HG03442 (cell line): Measurements from ENCODE around the gene PTPRC.

Source experiments
- ATAC-seq: cut with Tn5 transposase; IDR thresholded peaks from one replicate; pipeline ENCODE4 v1.9.1; 2021; ENCODE audit warnings: mild to moderate bottlenecking, moderate library complexity; ENCODE audit not compliant: unreplicated experiment

PTPRC gene

DNA sequence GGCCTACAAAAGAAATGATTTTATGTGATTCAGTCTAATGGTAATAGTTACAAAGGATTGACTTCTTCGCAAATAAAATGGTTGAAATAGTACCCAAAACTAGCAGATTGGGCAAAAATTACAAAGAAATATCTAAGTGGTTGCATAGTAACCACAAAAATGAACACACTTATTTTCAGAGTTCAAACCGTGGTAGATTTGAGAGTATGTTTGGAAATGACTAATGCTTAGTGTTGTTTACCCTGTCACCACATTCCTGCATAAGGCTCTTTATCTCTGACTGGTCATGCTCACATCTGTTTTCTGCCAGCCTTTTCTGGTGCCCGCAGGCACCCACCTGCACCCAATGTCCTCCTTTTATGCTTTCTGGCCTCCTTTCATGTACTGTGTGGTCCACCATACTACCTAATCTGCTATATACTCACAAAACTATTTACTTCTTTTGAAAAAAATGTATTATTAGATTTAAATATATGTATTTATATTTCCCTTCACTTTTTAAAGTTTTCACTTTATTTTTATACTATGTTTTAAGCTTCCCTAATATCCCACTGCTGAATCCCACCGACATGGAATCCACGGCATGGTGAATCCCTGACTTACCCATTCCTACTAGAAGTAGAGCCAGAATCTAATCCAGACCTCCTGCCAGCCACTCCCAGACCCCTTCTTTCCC is 30.3 kb downstream of the PTPRC start:
- peak; percentile 88 for ATAC-seq

- ATAC-seq, result no peak
Observed at GRCh38 chr1:198669771-198670170, 30.9 kb downstream of the PTPRC start.

GRCh38 chr1:198671136-198671535 is 32.3 kb downstream of the PTPRC start:
- ATAC-seq, result no peak

DNA sequence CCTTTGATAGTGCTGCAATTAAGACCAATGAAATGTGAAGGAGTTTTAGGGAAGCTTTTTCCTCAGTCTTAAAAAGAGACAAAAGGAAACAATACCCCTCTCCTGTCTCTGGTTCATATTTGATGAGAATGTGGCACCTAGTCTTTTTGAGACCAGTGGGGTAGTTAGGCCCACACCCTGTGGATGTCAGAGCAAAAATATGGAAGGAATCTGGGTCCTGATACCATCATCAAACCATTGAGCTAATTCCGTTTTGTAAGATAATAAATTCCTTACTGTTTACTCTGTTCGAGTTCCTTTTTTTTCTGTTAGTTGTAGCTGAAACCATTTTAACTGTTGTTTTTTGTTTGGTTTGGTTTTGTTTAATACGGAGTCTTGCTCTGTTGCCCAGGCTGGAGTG is 33.3 kb downstream of the PTPRC start:
- no peak for ATAC-seq

DNA sequence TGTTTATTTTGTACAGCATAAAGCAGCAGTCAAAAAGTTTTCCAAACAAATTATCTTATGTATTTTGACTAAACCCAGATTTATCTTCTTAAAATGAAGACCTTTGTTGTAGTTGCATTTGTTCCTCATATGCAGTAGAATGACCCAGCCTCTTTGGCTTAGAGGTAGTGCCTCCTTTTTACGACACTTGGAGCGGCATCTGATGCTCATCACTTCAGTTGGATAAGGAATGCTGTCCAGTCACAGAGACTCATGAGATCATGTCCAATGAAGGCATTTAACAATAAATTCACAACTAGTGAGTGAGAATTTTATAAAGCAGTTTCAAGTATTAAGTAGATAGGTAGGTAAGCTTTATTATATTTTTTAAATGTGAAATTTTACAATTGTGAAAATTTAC is 35.2 kb downstream of the PTPRC start:
- no peak for ATAC-seq

GRCh38 chr1:198676253-198676652 is 37.4 kb downstream of the PTPRC start:
- no peak for ATAC-seq

GRCh38 chr1:198677027-198677426 is 38.2 kb downstream of the PTPRC start:
- no peak for ATAC-seq

DNA sequence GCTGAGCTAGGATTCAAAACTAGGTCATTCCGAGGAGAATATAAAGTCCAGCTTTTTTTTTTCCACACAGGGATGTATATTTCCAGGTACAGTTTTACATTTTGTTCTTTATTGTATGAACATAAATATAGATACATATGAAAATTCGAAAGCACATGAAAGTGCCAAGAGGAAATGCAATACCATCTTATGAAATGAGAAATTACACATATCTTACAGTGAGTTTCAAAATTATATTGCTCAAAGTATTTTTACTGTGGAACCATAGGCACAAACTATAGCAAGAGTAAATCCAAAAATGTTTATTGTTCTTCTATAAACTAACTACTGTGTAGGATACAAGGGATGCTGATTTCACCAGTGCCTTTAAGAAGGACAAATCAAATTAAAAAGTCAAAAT is 39.0 kb downstream of the PTPRC start:
- no peak for ATAC-seq

- no peak for ATAC-seq
Observed at GRCh38 chr1:198678301-198678836, 39.5 kb downstream of the PTPRC start.

DNA sequence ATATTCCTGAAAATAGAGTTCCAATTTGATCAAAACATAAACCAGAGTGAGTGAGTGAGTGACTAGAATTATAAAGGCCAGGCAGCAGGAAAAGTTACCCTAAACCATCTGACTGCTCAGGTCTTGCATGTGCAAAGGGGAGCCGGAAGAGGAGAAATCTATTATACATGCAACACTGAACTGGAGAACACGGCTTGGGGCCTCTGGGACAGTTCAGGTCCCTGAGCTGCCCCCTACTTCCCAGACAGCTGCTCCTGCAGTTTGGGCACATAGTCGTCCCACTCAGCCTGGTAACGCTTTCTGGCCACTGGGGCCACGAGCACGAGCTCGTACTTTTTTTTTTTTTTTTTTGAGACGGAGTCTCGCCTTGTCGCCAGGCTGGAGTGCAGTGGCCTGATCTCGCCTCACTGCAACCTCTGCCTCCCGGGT is 40.1 kb downstream of the PTPRC start:
- ATAC-seq, result peak; percentile 26

- ATAC-seq, result no peak
Observed at GRCh38 chr1:198679535-198680173, 40.8 kb downstream of the PTPRC start.

GRCh38 chr1:198680174-198680875 is 41.5 kb downstream of the PTPRC start:
- no peak for ATAC-seq

- ATAC-seq, result no peak
Observed at GRCh38 chr1:198681252-198681651, 42.4 kb downstream of the PTPRC start.

- peak; percentile 94 for ATAC-seq
Observed at GRCh38 chr1:198681831-198682759, 43.3 kb downstream of the PTPRC start.

DNA sequence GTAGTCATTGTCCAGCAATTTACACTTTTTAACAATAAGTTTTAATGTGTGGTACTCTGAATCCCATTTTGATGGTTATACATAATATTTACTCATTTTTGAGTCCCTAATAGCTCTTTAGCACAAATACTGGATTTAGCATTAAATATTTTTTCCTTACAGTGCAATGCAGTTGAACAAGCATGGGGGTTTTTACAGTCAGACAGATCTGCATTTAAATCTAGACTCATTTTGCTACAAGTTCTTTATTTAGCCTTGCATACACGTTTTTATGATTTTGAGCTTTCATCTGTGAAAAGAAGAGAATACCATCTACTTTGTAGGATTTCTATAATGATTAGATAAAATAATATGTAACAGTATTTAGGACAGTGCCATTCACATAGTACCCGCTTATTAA is 44.0 kb downstream of the PTPRC start:
- no peak for ATAC-seq

- ATAC-seq, result no peak
Observed at GRCh38 chr1:198683449-198683848, 44.6 kb downstream of the PTPRC start.

DNA sequence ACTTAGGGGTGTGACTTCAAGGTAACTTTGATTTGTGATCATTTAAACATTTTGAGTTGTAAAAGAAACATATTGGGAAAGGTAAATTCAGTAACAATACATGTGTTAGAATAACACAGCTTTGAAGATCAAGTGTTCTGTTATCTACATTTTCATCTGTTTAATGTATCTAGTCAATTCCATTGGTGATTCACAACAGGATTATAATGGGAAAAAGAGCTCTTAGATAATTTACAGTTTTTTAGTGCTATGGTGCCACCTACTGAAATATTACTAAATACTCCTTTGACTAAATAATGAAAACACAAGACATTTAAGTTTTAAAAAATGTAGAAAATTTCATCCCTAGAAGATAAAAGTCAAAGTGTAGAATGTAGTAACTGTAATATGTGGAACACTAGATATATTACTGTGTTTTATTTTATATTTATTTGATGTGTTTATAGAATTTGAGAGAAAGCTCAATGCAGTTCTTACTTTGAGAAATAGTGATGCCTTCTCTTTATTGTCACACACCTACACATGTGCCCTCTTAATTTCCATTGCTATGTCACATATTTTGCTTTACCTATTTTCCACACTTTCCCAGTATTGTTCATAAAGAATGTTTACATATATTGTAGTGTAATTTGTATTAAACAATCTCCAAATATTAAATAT is 47.4 kb downstream of the PTPRC start:
- ATAC-seq, result no peak

- ATAC-seq, result no peak
Observed at GRCh38 chr1:198687429-198687828, 48.6 kb downstream of the PTPRC start.

DNA sequence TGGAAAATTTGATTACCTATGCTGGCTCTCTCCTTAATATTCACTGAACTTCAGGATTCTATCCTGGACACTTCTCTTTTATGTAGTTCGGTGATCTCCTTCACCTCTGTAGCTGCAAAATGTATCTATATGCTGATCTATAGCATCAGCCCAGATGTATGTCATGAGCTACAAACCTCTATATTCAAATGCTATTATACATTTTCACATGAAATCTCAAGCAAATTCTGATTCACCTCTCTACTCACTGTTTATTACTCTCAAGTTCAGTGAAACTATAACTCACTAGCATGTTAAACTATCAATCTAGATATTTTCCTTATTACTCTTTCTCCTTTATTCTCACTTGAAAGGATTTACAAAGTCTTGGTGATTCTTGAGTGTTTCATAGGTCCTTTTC is 52.2 kb downstream of the PTPRC start:
- ATAC-seq, result no peak

DNA sequence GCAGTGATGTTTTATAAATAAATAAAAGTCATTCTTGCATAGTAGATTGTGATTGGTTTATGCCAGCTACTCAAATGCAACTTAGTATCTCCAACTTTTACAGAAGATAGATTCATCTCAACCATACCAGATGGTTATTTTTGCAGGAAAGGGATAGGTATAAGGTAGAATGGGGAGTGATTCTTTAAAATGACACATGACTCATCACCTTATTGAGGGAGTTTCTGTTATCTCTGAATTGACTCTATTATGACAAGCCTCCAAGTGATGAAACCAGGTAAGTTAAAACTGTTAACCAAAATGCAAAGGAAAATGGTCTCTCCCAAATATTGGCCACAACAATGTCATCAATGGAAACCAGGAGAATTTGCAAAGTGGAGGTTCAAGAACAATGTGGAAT is 54.5 kb downstream of the PTPRC start:
- no peak for ATAC-seq
